Measurements from ENCODE around the gene UST. TPM values are rescaled to one million over a fixed set of nuclear protein-coding genes. Genes with fewer than 3 reads are reported as not detected.

UST gene
- total and polyA plus RNA-seq, 4 donors = 0.24 to 2.7 (median 0.87) TPM

- no peak for TF ChIP-seq HNF4A (conservative IDR thresholded peaks at IDR 0.05)
Measured at GRCh38 chr6:149014631-149015534, 268.1 kb downstream of the UST start (continued).

- H3K4me1 ChIP-seq (ENCODE audit: control insufficient read depth in 4 of 4, insufficient read depth in 4 of 4, low read length in 3 of 4) = no peaks in the 10 kb centered on the region
- no peak overlapping the region for H3K27ac ChIP-seq (ENCODE audit: low read depth in 1 of 2, low read length in 2 of 2)
- no peaks in the 10 kb centered on the region for H3K27me3 ChIP-seq (ENCODE audit: control insufficient read depth in 4 of 4, insufficient read depth in 4 of 4, low read length in 3 of 4)
- WGBS = 89% methylated on average over 9 of the region's 9 CpGs
- DNase-seq (ENCODE audit: low spot score) = no peak
- no peak for TF ChIP-seq FOXA1 (IDR thresholded peaks at IDR 0.05)
- TF ChIP-seq FOXA2 (IDR thresholded peaks at IDR 0.05) = no peak
- TF ChIP-seq RAD21 (IDR thresholded peaks at IDR 0.05) = no peak
- no peak for TF ChIP-seq NR2F2 (IDR thresholded peaks at IDR 0.05)
- no peak for TF ChIP-seq REST (IDR thresholded peaks at IDR 0.05)
- no peak for TF ChIP-seq YY1 (IDR thresholded peaks at IDR 0.05)
- TF ChIP-seq JUND (IDR thresholded peaks at IDR 0.05) = no peak
- TF ChIP-seq RXRA (IDR thresholded peaks at IDR 0.05) = no peak
- no peak for TF ChIP-seq TAF1 (conservative IDR thresholded peaks at IDR 0.05)
- TF ChIP-seq EGR1 (IDR thresholded peaks at IDR 0.05; ENCODE audit: low read depth in 2 of 2) = no peak
- TF ChIP-seq, protein P1, sequence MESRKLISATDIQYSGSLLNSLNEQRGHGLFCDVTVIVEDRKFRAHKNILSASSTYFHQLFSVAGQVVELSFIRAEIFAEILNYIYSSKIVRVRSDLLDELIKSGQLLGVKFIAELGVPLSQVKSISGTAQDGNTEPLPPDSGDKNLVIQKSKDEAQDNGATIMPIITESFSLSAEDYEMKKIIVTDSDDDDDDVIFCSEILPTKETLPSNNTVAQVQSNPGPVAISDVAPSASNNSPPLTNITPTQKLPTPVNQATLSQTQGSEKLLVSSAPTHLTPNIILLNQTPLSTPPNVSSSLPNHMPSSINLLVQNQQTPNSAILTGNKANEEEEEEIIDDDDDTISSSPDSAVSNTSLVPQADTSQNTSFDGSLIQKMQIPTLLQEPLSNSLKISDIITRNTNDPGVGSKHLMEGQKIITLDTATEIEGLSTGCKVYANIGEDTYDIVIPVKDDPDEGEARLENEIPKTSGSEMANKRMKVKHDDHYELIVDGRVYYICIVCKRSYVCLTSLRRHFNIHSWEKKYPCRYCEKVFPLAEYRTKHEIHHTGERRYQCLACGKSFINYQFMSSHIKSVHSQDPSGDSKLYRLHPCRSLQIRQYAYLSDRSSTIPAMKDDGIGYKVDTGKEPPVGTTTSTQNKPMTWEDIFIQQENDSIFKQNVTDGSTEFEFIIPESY (IDR thresholded peaks at IDR 0.05) = no peak
- TF ChIP-seq, protein P2, sequence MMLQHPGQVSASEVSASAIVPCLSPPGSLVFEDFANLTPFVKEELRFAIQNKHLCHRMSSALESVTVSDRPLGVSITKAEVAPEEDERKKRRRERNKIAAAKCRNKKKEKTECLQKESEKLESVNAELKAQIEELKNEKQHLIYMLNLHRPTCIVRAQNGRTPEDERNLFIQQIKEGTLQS (IDR thresholded peaks at IDR 0.05) = no peak
- no peak for TF ChIP-seq SP1 (IDR thresholded peaks at IDR 0.05)
- TF ChIP-seq HNF4G (IDR thresholded peaks at IDR 0.05) = no peak
- TF ChIP-seq MAX (IDR thresholded peaks at IDR 0.05) = no peak
- no peak for TF ChIP-seq HNF4A (conservative IDR thresholded peaks at IDR 0.05)
- TF ChIP-seq, protein P3, sequence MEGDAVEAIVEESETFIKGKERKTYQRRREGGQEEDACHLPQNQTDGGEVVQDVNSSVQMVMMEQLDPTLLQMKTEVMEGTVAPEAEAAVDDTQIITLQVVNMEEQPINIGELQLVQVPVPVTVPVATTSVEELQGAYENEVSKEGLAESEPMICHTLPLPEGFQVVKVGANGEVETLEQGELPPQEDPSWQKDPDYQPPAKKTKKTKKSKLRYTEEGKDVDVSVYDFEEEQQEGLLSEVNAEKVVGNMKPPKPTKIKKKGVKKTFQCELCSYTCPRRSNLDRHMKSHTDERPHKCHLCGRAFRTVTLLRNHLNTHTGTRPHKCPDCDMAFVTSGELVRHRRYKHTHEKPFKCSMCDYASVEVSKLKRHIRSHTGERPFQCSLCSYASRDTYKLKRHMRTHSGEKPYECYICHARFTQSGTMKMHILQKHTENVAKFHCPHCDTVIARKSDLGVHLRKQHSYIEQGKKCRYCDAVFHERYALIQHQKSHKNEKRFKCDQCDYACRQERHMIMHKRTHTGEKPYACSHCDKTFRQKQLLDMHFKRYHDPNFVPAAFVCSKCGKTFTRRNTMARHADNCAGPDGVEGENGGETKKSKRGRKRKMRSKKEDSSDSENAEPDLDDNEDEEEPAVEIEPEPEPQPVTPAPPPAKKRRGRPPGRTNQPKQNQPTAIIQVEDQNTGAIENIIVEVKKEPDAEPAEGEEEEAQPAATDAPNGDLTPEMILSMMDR (IDR thresholded peaks at IDR 0.05; ENCODE audit: low read depth, low read length, missing input control) = no peak
- TF ChIP-seq GABPA (IDR thresholded peaks at IDR 0.05 in 1 of 2, conservative IDR thresholded peaks at IDR 0.05 in 1 of 2) = no peak
- H3K4me3 ChIP-seq (ENCODE audit: low read depth in 1 of 3, low read length in 3 of 3) = no peak overlapping the region
- no peaks in the 10 kb centered on the region for H3K36me3 ChIP-seq (ENCODE audit: control insufficient read depth in 4 of 4, insufficient read depth in 3 of 4, low read depth in 1 of 4, low read length in 3 of 4)
- no peak overlapping the region for H3K9ac ChIP-seq (ENCODE audit: low read depth in 1 of 2, low read length in 2 of 2)
- no peaks in the 10 kb centered on the region for H3K9me3 ChIP-seq (ENCODE audit: control insufficient read depth in 4 of 4, low read length in 3 of 4)
Measured at GRCh38 chr6:149015535-149016525, 269.0 kb downstream of the UST start.
